C4-2B (cell line): Measurements from ENCODE around the gene ISY1.

Experiments used
- CTCF ChIP-seq: fragments of 450-650 bp; conservative IDR thresholded peaks from 2 replicates; pipeline ENCODE4 v1.5.1; 2017; ENCODE audit warnings: mild to moderate bottlenecking
- ZFX ChIP-seq: fragments of 450-650 bp; IDR thresholded peaks from 2 replicates; pipeline ENCODE4 v1.6.1; 2017

GRCh38 chr3:129187857-129188256 lies 27.0 kb upstream of the ISY1 start:
- TF ChIP-seq CTCF: no peak
- no peak for TF ChIP-seq ZFX
